Activated CD8-positive, alpha-beta memory T cell treated with anti-CD3 and anti-CD28 coated beads for 48 hours (primary cell): Measurements from ENCODE around the gene RASD2.

ENCODE experiments used
- DNase-seq, 3 experiments: peaks; one replicate each; pipeline ENCODE4 v3.0.0-alpha.2; 2020; ENCODE audit warnings: low read depth in 2 of 3, low spot score in 2 of 3

RASD2 gene

DNA sequence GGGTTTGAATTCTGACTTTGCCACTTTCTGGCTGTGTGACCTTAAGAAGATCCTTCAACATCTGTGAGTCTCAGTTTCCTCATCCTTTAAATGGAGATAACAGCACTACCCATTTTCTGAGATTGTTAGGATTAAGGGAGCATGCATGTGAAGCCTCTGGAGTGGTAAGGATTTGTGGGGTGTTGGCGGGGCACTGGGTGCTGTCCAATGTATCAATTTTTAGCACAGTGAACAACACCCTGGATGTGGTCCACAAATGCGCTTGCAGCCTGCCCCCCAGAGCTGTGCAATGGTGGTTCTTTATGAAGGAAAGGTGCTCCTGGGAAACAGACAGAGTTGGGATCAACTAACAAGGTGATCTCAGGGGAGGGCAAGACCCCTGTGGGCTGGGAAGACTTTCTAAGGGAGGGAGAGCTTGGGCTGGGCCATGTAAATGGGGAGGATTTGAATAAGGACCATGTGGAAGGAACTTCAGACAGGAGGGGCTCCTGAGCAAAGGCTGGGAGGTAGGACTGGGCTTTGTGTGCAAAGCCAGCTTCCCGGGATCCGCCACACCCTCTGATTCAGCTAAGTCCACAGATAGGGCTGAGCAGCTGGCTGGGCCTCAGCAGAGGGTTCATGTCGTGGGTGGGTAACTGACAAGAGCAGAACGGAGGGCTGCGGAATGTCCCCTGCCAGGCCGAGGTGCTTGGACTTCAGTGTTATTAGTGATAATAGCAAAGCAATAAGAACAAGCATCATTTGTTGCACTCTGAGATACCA is 22.7 kb upstream of the RASD2 start:
- no peak for DNase-seq

DNA sequence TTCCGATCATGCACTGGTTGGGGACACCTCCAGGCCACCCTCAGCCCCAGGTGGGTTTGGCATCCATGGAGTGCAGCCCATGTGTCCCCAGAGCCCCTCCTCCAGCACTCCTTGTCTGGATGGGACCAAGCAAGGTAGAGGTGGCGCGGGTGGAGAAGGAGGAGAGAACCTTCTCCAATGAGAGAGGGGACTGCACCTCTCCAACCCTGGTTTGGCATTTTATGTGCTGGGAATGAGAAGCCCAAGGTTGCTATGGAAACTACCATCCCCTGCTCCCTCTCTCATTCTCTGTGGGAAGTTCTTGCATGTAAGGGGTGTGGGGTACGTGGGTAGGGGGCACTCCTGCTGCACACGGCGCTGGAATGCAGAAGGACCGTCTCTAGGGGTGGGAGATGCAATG is 21.8 kb upstream of the RASD2 start:
- no peak for DNase-seq

DNA sequence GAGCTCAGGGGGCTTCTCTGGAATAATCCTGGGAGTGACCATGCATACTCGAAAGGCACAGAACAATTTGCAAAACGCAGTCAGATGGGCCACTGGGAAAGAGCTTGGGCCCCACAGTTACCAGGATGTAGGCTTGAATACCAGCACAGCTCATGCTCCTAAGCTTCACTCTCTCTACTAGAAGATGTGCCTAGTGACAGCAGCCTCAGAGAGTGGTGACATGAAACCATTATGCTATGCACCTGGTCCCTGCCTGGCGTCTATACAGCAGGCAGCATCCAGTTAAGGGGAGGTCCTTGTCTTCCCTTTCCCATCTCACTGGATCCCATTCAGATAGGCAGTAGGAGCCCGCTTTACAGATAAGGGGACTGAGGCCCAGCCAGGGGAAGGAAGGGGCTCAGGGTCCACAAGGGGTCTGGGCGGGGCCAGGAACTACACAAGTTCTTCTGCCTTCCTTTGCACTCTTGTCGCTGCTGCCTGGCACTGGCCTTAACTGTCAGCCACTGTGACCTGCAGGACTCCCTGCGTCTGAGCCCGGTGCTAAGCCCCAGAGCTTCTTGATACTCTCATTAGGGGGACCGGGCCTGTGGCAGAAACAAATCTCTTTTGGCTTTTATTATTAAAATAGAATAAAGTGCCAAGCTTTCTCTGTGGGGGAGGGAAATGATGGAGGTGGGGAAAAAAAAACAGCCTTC is 21.2 kb upstream of the RASD2 start:
- no peak for DNase-seq

DNA sequence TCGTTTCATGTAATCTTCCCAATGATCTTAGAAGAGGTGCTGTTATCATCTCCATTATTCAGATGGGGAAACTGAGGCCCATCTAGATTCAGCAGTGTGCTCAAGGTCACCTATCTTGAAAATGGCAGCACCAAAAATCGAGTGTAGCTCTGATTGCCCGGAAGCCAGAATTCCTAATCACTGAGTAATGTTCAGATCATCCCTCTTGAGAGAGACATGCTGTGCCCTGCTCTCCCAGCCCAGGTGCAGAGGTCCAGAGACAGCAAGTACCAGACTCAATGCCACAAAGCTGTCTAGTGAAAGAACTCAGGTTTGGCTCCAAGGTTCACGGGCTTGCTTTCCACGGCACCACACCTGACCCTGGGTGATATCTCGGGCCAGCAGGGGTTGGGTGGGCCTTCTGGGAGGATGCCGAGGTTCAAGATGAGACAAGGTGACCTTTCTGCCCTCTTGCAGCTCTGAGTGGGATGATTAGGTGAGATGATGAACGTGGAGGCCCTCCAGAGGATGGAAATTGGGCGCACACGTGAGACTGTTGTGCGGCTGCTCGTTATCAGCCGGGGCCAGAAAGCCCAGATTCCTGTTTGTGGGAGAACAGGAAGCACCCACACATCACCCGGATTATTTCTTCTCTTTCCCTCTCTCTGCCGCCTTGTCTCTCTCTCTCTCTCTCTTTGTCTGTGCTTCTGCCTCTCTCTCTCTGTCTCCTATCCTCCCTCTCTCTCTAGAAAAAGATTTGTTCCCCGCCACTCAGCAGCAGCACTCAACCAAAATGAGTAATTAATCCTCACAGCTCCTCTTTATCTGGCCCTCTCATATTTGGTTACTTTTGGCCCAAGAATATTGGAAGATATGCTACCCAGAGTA is 19.0 kb upstream of the RASD2 start:
- DNase-seq, result no peak

DNA sequence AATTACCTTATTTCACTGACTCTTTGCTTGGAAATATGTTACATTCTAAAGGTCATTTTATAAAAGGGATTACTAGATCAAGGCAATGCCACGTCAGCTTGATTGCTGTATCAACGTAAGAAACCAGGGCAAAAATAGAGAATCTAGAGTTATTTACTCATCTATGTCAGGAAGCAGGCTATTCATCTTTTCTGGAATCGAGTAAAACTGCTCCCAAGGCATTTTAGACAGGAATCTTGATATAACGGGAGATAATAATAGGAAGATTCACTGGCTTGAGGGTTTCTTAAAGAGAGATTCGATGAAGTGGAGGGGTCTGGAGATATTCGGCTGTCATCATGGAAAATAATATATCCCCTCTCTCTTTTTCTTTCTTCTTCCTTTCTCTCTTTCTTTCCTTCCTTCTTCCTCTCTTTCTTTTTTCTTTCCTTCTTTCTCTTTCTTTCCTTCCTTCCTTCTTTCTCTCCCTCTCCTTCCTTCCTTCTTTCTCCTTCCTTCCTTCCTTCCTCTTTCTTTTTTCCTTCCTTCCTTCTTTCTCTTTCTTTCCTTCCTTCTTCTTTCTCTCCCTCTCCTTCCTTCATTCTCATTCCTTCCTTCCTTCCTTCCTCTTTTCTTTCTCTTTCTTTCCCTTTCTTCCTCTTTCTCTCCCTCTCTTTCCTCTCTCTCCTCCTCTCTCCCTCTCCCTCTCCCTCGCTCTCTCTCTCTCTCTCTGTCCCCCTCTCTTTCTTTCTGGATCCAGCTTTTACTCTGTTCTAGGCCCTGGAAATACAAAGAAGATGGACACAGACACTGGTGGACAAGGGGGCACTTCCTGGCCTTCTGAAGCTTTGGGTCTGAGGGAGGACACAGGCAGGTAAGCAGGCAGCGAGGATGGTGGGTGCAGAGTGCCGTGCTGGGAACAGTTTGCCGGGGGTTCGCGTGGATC is 18.1 kb upstream of the RASD2 start:
- no peak for DNase-seq

DNA sequence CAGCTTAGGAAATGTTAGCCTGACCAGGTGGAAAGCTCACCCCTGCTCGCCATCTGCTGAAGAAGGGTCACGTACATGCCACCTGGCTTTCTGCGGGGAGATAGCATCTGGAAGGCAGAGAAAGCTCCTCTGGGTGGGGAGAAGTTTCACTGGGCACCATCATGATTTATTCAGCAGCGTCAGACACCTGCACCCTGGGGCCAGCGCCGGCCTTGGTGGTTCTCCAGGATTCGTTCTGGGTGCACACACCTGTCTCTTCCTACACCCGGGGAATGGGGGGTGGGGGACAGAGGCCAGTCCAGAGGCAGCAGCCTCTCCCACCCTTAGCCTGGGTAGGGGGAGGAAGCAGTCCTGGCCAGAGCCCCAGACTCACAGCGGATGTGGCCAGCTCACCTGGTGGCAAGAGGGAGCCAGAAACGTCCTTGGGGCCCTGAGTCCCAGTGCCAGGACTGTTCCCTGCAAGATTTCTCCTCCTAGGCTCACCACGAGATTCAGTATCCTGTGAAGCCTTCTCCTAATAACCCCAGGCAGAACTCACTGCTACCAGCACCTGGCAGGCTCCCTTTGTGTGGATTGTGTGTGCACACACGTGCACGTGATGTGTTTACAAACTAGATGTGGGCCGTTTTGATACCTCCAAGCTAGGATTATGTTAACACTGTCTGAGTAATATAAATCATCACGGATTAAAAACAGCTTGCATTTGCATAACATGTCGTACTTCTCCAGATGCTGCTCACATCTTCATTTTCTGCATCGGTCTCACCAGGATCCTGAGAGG is 17.3 kb upstream of the RASD2 start:
- DNase-seq, result no peak

DNA sequence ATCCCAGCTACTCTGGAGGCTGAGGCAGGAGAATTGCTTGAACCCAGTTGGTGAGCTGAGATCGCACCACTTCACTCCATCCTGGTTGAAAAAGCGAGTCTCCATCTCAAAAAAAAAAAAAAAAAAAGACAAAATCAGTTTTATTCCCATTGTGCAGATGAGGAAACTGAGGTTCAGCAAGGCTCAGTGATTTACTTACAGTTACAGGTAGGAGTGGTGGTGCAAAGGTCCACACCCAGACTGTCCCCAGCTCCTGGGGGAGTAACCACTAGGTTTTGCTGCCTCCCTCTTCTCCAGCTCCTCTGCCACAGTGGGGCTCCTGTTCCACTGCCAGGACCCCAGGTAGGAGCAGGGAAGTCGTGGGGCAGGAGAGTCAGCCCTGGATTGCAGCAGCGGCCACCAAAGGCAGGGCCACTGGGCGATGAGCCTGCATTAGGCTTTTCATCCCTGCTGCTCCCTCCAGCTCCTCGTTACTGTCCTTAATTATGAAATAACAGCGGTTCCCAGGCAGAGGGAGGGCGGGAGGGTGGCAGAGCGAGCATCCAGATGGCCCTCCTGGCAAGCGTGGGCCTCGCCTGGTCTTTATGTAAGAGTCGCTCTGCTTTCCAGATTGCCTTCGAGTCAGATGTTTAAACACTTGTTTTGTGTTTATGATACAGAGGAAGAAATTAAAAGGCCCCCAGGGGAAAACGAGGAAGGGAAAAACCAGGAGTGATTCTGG is 15.5 kb upstream of the RASD2 start:
- no peak for DNase-seq

DNA sequence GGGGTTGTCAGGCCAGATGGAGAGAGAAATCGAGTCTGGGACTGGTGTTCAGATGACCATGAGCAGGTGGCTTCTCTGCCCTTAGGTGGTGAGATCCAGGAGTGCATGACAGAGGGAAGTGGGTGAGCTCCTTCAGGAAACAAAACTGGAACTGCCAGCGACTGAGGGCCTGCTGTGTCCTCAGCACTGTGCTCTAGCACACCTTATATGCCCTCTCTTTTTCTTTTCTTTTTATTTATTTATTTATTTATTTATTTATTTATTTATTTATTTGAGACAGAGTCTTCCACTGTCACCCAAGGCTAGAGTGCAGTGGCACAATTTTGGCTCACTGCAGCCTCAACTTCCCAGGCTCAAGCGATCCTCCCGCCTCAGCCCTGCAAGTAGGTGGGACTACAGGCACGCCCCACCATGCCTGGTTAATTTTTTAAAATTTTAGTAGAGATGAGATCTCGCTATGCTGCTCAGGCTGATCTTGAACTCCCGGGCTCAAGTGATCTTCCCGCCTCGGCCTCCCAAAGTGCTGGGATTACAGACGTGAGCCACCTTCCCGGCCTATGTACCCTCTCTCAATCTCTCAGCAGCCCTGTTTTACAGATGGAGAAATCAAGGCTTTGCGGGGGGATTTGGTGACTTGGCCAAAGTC is 14.8 kb upstream of the RASD2 start:
- no peak for DNase-seq

DNA sequence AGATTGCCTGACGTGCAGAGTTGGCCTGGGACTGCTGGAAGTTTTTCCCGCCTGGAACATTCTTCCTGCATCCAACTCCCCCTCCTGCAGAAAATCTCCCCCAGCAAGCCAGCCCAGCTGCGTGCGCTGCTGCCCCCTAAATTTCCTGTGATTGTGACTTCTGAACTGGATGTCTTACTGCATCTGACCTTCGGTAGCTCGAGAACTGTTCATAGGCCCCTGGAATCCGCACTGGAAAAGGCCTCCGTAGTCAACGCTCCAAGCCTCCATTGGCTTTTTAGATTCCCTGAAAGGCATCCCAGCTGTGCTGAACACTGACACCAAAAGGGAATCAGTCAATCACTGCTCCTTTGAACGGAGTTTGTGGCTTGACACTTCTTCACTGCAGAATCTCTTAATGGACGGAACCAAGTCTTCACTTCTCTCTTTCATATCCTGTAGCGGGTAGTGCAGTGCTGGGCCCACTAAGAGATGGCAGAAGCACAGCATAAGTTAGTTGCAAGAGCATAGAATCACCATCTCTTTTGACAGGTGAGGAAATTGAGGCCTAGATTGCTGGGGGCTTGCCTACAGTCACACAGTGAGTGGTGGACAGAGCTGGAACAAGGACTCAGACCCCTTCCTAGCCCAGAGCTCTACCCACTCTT is 14.2 kb upstream of the RASD2 start:
- no peak for DNase-seq

DNA sequence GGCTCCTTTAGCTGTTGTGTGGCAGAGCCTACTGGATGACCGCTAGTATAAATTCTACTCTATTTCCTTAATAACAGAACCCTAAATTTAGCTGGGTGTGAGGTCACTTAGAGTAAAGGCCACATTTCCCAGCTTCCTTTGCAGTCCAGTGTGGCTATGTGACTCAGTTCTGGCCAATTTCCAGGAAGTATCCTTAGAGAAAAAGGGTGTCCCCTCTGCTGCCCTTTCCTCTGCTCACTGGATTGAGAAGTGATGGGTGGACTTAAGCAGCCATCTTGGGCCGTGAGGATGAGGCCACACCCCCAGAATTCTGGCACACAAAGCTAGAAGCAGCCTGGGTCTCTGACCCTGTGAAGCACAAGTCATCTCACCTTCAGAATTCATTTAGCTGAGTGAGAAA is 11.7 kb upstream of the RASD2 start:
- no peak for DNase-seq

DNA sequence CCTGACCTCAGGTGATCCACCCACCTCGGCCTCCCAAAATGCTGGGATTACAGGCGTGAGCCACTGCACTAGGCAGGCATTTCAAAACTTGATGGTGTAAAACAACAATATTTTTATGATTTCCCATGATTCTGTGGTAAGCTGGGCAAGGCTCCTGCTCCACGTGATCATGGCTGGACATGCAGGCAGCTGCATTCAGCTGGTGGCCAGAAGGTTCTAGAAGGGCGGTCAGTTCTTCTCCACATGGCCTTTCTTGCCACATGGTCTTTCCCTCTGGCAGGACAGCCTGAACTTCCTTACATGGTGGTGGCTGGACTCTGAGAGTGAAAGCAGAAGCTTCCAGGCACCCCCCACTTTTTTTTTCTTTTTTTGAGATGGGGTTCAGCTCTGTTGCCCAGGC is 9.9 kb upstream of the RASD2 start:
- DNase-seq, result no peak

DNA sequence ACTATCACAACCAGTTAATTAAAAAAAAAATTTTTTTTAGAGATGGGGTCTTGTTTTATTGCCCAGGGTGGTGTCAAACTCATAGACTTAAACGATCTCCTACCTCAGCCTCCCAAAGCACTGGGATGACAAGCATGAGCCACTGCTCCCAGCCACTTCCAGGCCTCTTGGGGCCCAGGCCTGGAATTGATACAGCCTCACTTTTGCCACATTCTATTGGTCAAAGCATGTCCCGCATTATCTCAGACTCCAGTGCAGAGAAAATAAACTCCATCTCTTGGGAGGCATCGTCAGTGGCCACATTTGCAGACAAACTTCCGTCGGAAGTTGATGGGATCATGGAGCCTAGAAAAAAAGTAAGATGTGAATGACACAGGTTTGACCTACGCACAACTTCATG is 9.4 kb upstream of the RASD2 start:
- no peak for DNase-seq

DNA sequence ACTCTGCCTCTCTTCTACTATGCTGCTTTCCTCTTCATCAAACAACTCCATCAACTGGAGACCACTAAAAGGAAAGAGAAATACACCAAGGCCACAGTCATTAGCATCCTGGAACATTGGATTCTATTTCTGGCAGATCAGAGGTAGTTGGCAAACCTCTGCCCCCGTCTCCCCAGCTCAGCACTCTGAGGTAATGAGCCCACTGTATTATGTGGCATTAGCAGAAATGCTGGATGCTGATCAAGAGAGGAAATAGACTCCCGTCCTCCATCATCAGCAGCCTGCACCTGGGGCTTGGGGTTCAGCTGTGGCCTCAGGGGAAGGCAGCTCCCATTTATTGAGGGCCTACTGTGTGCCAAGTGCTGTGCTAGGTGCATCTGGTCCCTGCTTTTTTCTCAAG is 9.0 kb upstream of the RASD2 start:
- no peak for DNase-seq

DNA sequence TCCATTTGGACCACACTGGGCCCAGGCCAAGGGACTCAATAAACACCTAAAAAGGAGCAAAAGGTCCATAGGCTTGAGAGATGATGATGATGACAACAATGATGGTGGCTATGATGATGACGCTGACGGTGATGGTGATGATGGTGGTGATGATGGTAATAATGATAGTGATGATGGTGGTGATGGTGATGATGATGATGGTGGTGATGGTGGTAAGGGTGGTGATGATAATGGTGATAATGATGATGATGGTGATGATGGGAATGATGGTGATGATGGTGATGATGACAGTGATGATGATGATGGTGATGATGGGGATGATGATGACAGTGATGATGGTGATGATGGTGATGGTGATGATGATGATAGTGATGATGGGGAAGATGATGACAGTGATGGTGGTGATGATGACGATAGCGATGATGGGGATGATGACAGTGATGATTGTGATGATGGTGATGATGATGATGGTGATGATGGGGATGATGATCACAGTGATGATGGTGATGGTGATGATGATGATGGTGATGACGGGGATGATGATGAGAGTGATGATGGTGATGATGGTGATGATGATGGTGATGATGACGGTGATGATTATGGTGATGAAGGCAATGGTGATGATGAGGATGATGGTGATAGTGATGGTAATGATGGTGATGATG is 7.1 kb upstream of the RASD2 start:
- DNase-seq, result no peak

DNA sequence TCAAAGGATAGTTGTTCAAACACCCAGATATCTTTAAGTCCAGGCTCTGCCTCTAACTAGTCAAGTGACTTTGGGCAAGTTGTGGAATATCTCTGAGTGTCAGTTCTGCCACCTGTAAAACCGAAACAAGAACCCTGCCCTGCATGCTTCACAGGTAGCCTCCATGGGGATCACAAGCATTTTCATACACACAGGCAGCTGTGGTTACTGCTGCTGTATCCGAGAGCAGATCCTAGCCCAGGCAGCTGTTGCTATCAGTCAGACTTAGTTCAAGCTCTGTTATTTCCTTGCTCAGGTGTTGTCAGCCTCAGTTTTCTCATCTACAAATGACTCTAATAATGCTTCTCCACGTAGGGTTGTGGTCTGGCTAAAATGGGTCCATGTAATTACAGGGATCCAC is 6.5 kb upstream of the RASD2 start:
- no peak for DNase-seq

DNA sequence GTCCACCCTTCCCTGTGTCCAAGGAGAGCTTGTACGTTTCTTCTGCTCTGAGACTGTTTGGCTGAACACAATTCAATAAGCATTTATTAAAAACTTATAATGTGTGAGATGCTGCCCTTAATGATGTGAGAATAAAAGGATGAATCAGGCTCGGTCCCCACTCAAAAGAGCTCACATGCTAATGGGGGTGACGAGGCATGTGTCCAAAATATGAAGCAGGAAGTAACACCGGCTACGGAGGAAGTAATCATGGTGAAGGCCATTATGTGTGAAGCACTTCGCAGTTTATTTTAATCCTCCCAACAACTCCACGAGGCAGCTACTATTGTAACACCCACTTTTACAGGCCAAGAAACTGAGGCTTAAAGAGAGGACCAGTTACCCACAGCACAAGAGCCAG is 3.4 kb upstream of the RASD2 start:
- no peak for DNase-seq

DNA sequence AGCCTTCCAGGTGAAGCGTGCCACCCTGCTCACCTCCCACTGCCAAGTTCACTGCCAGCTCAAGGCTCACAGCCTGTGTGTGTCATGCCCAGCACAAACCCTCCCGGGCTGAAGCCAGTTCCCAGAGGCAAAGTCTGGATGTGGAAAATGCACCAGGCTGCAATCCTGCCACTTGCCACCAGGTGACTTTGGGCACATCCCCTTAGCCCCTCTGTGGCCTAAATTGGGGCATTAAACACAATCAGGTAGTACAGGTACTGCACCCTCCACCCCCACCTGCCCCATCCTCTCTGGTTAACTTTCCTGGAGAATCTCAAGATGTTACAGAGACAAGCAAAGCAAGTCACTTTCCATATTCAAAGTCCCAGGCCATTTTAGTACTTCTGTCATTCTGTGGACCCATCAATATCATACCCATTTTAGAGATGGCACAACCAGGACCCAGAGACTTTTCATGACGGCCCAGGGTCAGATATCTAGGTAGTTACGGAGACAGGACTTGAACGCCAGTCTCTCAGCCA is 1.8 kb upstream of the RASD2 start:
- peak in 1 of 3 experiments; percentile 27 for DNase-seq

DNA sequence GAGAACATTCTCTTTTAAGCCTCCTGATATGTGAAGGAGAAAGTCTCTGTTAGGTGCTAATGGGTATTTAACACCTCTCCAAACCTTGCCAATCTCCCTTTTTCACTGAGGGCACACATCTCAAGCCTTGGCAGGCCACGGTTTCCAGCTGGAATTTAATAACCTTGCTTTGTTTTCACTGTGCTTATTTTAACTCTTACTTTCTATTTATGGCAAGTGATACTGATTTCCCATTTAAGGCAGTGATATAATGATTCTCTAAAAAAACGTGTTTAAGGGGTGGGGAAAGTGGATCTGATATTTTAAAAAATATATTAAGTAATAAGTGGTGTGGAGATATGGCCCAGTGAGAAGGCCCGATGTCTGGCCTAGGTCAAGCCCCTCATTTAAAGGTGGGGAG is 1.1 kb upstream of the RASD2 start:
- no peak for DNase-seq
